CD14-positive monocyte (primary cell): ENCODE measurements around the gene SIPA1. TPM values are rescaled to one million over a fixed set of nuclear protein-coding genes. Genes with fewer than 3 reads are reported as not detected.

Experiments
- DNase-seq, 3 donors: peaks; one replicate each; pipeline ENCODE4 v3.0.0-alpha.2; 2011 to 2022
- H2AFZ ChIP-seq: 2 replicates; pipeline ENCODE4 v1.6.0; 2012; ENCODE audit warnings: mild to moderate bottlenecking, low read depth, low read length, inconsistent platforms; ENCODE audit not compliant: insufficient read depth, poor library complexity, severe bottlenecking
- H3K27ac ChIP-seq, 2 donors: 1 replicate in 1 of 2; 2 replicates in 1 of 2; pipeline ENCODE4 v1.5.1; 2012 to 2013; ENCODE audit warnings: low read length in 2 of 2, control low read depth in 1 of 2, inconsistent platforms in 1 of 2, low read depth in 1 of 2, mild to moderate bottlenecking in 1 of 2
- H3K27me3 ChIP-seq, 2 donors: one replicate each; pipeline versions ENCODE4 v1.6.0 to v1.6.1; 2011 to 2013; ENCODE audit warnings: low read length in 2 of 2; ENCODE audit not compliant: control insufficient read depth in 2 of 2, insufficient read depth in 2 of 2
- H3K36me3 ChIP-seq, 2 donors: replicated peaks in 1 of 2; 1 replicate in 1 of 2; 2 replicates in 1 of 2; pipeline versions ENCODE4 v1.5.1 to v1.6.1; 2012 to 2013; ENCODE audit warnings: low read length in 2 of 2, control low read depth in 1 of 2, inconsistent platforms in 1 of 2, mild to moderate bottlenecking in 1 of 2; ENCODE audit not compliant: insufficient read depth in 2 of 2, control insufficient read depth in 1 of 2
- H3K4me1 ChIP-seq, 2 donors: 1 replicate in 1 of 2; 2 replicates in 1 of 2; pipeline versions ENCODE4 v1.5.1 to v1.6.1; 2012 to 2013; ENCODE audit warnings: low read length in 2 of 2, control low read depth in 1 of 2, inconsistent platforms in 1 of 2, mild to moderate bottlenecking in 1 of 2, moderate library complexity in 1 of 2; ENCODE audit not compliant: insufficient read depth in 2 of 2, control insufficient read depth in 1 of 2
- H3K4me2 ChIP-seq: replicated peaks from 2 replicates; pipeline ENCODE3; 2012; ENCODE audit warnings: low read length, moderate library complexity, mild to moderate bottlenecking; ENCODE audit not compliant: poor library complexity, severe bottlenecking; ENCODE audit errors: extremely low read depth
- H3K4me3 ChIP-seq, 3 experiments: fragments of 200-600 bp in 1 of 3; sonication (generic) in 1 of 3; replicated peaks in 1 of 3; 1 replicate in 2 of 3; 2 replicates in 1 of 3; pipeline ENCODE4 v1.5.1; 2011 to 2013; ENCODE audit warnings: low read length in 3 of 3, mild to moderate bottlenecking in 3 of 3, control low read depth in 2 of 3, low read depth in 2 of 3, inconsistent platforms in 1 of 3, moderate library complexity in 1 of 3
- H3K79me2 ChIP-seq: 2 replicates; pipeline ENCODE4 v1.6.0; 2012; ENCODE audit warnings: mild to moderate bottlenecking, control low read depth, inconsistent platforms, low read length, moderate library complexity; ENCODE audit not compliant: insufficient read depth
- H3K9ac ChIP-seq: 2 replicates; pipeline ENCODE4 v1.6.0; 2017; ENCODE audit warnings: low read length, mild to moderate bottlenecking; ENCODE audit not compliant: insufficient read depth, poor library complexity, severe bottlenecking
- H3K9me3 ChIP-seq, 2 donors: replicated peaks in 1 of 2; 1 replicate in 1 of 2; 2 replicates in 1 of 2; pipeline versions ENCODE4 v1.5.1 to v1.6.1; 2012 to 2013; ENCODE audit warnings: low read length in 2 of 2, control low read depth in 1 of 2; ENCODE audit not compliant: control insufficient read depth in 1 of 2, insufficient read depth in 1 of 2
- H4K20me1 ChIP-seq: 2 replicates; pipeline ENCODE4 v1.6.0; 2012; ENCODE audit warnings: mild to moderate bottlenecking, low read length, control low read depth, moderate library complexity; ENCODE audit not compliant: insufficient read depth
- H3K27ac Mint-ChIP-seq, 7 donors: one replicate each; pipeline ENCODE4 v1.8.0; 2020; ENCODE audit warnings: mild to moderate bottlenecking in 7 of 7, mixed read lengths in 7 of 7, moderate library complexity in 6 of 7, inconsistent platforms in 2 of 7
- H3K27me3 Mint-ChIP-seq, 3 donors: one replicate each; pipeline ENCODE4 v1.8.0; 2021 to 2022; ENCODE audit warnings: low read depth in 3 of 3, mild to moderate bottlenecking in 3 of 3, mixed read lengths in 3 of 3, moderate library complexity in 3 of 3, inconsistent platforms in 1 of 3
- H3K36me3 Mint-ChIP-seq, 2 donors: one replicate each; pipeline ENCODE4 v1.8.0; 2020; ENCODE audit warnings: mixed read lengths in 2 of 2, inconsistent platforms in 1 of 2, mild to moderate bottlenecking in 1 of 2
- H3K4me1 Mint-ChIP-seq: one replicate; pipeline ENCODE4 v1.8.0; 2020; ENCODE audit warnings: mild to moderate bottlenecking, mixed read lengths
- H3K4me3 Mint-ChIP-seq, 2 donors: one replicate each; pipeline ENCODE4 v1.8.0; 2020; ENCODE audit warnings: mild to moderate bottlenecking in 2 of 2, mixed read lengths in 2 of 2, moderate library complexity in 1 of 2
- H3K9me3 Mint-ChIP-seq, 7 donors: one replicate each; pipeline ENCODE4 v1.8.0; 2020 to 2022; ENCODE audit warnings: mixed read lengths in 7 of 7, mild to moderate bottlenecking in 6 of 7, moderate library complexity in 6 of 7, inconsistent platforms in 2 of 7
- CTCF ChIP-seq: fragments of 200-600 bp; IDR thresholded peaks from one replicate; pipeline ENCODE4 v1.8.0; 2022; ENCODE audit warnings: antibody characterized with exemption, mild to moderate bottlenecking
- WGBS: methylation state at CpG from one replicate; pipeline ENCODE4 v1.1.5; 2013; ENCODE audit warnings: missing lambda C conversion rate; ENCODE audit not compliant: insufficient coverage; 5-methylcytosine and 5-hydroxymethylcytosine counted together
- intact Hi-C, 2 donors: fragments of 100-400 bp; cut with micrococcal nuclease; formaldehyde crosslinking; loops; one replicate each; pipeline versions ENCODE4 v1.15.0 to v1.15.1; 2023
- polyA plus RNA-seq, 3 donors: library from polyadenylated mRNA; depleted of rRNA in 1 of 3; unstranded in 2 of 3; stranded (reverse) in 1 of 3; fragments of 300-500 nt in 2 of 3; fragments of >200 nt in 1 of 3; fragmentation: Illumina TruSeq in 2 of 3; gene quantifications; 1 replicate in 2 of 3; 2 replicates in 1 of 3; pipeline ENCODE4 v1.2.3, GENCODE V29; 2012 to 2021

SIPA1 gene
- polyA plus RNA-seq, 3 donors: 83.4 to 110 (median 86.5) TPM

- H3K27ac Mint-ChIP-seq: no peak overlapping the region
- no peak for DNase-seq
- intact Hi-C loops: loop anchor here (5.0 to 10.0 kb wide), 2 partner anchors 33 to 75 kb away; no protein-coding TSS in a partner anchor
- WGBS: 97% methylated on average over 21 of the region's 29 CpGs
- H3K4me2 ChIP-seq: no peak overlapping the region
- H3K27me3 Mint-ChIP-seq: no peaks in the 10 kb centered on the region
- H3K4me1 ChIP-seq: peaks cover 12 to 20% of the 10 kb centered on the region in 2 donors
- peaks cover 0 to 1% (median 0%) of the 10 kb centered on the region in 7 donors for H3K9me3 Mint-ChIP-seq
- H3K4me1 Mint-ChIP-seq: peaks cover 13% of the 10 kb centered on the region
- no peak overlapping the region for H3K27ac ChIP-seq
- no peak overlapping the region for H2AFZ ChIP-seq
- peaks cover 79% of the 10 kb centered on the region for H4K20me1 ChIP-seq
- TF ChIP-seq CTCF: no peak
- H3K36me3 Mint-ChIP-seq: peaks cover 50 to 82% of the 10 kb centered on the region in 2 donors
- peaks cover 71 to 75% of the 10 kb centered on the region in 2 donors for H3K36me3 ChIP-seq
- no peak overlapping the region for H3K4me3 Mint-ChIP-seq
- no peaks in the 10 kb centered on the region for H3K9me3 ChIP-seq
- H3K4me3 ChIP-seq: no peak overlapping the region
- peaks cover 57% of the 10 kb centered on the region for H3K79me2 ChIP-seq
- H3K9ac ChIP-seq: no peak overlapping the region
- no peaks in the 10 kb centered on the region for H3K27me3 ChIP-seq
Measured at GRCh38 chr11:65619281-65619928, 18.5 kb upstream of the SIPA1 start.

- Mint-ChIP-seq H3K9me3 (no peaks in the 10 kb centered on the region), H3K27me3 (no peaks in the 10 kb centered on the region), H3K36me3 (peaks cover 54 to 94% of the 10 kb centered on the region in 2 donors), H3K4me1 (peaks cover 13% of the 10 kb centered on the region), H3K27ac (peak overlapping the region in 1 of 7 donors; percentile 12), H3K4me3 (no peak overlapping the region)
- no peak overlapping the region for H3K9ac ChIP-seq
- H3K4me1 ChIP-seq: peaks cover 12 to 16% of the 10 kb centered on the region in 2 donors
- H3K4me2 ChIP-seq: no peak overlapping the region
- no peak overlapping the region for H3K4me3 ChIP-seq
- H3K9me3 ChIP-seq: no peaks in the 10 kb centered on the region
- 98% methylated on average over 19 of the region's 19 CpGs for WGBS
- H3K27ac ChIP-seq: no peak overlapping the region
- peaks cover 49% of the 10 kb centered on the region for H3K79me2 ChIP-seq
- peaks cover 83 to 85% of the 10 kb centered on the region in 2 donors for H3K36me3 ChIP-seq
- no peak for TF ChIP-seq CTCF
- H4K20me1 ChIP-seq: peaks cover 89% of the 10 kb centered on the region
- intact Hi-C loops: loop anchor here (10.0 kb wide), 3 partner anchors 84 to 374 kb away; no protein-coding TSS in a partner anchor
- H3K27me3 ChIP-seq: no peaks in the 10 kb centered on the region
- DNase-seq: no peak
- H2AFZ ChIP-seq: no peak overlapping the region
Measured at GRCh38 chr11:65620666-65621065, 17.2 kb upstream of the SIPA1 start.
